ENCODE measurements around the gene KCNMA1. TPM values are rescaled to one million over a fixed set of nuclear protein-coding genes. Genes with fewer than 3 reads are reported as not detected.

The KCNMA1 gene
- total RNA-seq, 3 donors from 2014 or later (not counting 1 experiment from before 2014, with no cell fraction given), result 0.40 to 1.8 (median 0.63) TPM

GRCh38 chr10:76905251-76905650 lies 732.4 kb downstream of the KCNMA1 start:
- intact Hi-C loops (cut with micrococcal nuclease), result no loop called here
- DNase-seq (no peak), ATAC-seq (no peak)
- Histone ChIP-seq H3K4me1 (ENCODE audit: control insufficient read depth, insufficient read depth, low read length) (no peaks in the 10 kb centered on the region), H3K27ac (ENCODE audit: low read length) (no peak overlapping the region), H3K9me3 (ENCODE audit: control insufficient read depth, insufficient read depth, low read length) (no peaks in the 10 kb centered on the region), H3K27me3 (ENCODE audit: control insufficient read depth, insufficient read depth, low read length) (no peaks in the 10 kb centered on the region), H3K4me3 (ENCODE audit: low read length) (no peak overlapping the region), H3K36me3 (ENCODE audit: control insufficient read depth, insufficient read depth, low read length) (no peaks in the 10 kb centered on the region)
- Mint-ChIP-seq H3K4me1 (no peaks in the 10 kb centered on the region), H3K9me3 (peaks cover 0 to 3% of the 10 kb centered on the region in 2 donors), H3K27me3 (ENCODE audit: low read depth in 2 of 2) (peaks cover 7 to 8% of the 10 kb centered on the region in 2 donors), H3K4me3 (no peak overlapping the region), H3K36me3 (no peaks in the 10 kb centered on the region), H3K27ac (no peak overlapping the region)
- WGBS (ENCODE audit: insufficient coverage), result 81% methylated on average over 5 of the region's 5 CpGs
- TF ChIP-seq CTCF (IDR thresholded peaks at IDR 0.05), result no peak

- H3K4me1 Mint-ChIP-seq, result no peaks in the 10 kb centered on the region
- TF ChIP-seq CTCF (IDR thresholded peaks at IDR 0.05), result no peak
- H3K36me3 Mint-ChIP-seq, result no peaks in the 10 kb centered on the region
- H3K4me3 Mint-ChIP-seq, result no peak overlapping the region
- intact Hi-C loops (cut with micrococcal nuclease), result no loop called here
- WGBS (ENCODE audit: insufficient coverage), result 78% methylated on average over 4 of the region's 7 CpGs
- ATAC-seq (no peak), DNase-seq (no peak)
- no peak overlapping the region for H3K4me3 ChIP-seq (ENCODE audit: low read length)
- H3K27me3 ChIP-seq (ENCODE audit: control insufficient read depth, insufficient read depth, low read length), result no peaks in the 10 kb centered on the region
- no peaks in the 10 kb centered on the region for H3K4me1 ChIP-seq (ENCODE audit: control insufficient read depth, insufficient read depth, low read length)
- H3K36me3 ChIP-seq (ENCODE audit: control insufficient read depth, insufficient read depth, low read length), result no peaks in the 10 kb centered on the region
- no peaks in the 10 kb centered on the region for H3K9me3 Mint-ChIP-seq
- no peaks in the 10 kb centered on the region for H3K9me3 ChIP-seq (ENCODE audit: control insufficient read depth, insufficient read depth, low read length)
- peaks cover 0 to 8% of the 10 kb centered on the region in 2 donors for H3K27me3 Mint-ChIP-seq (ENCODE audit: low read depth in 2 of 2)
- H3K27ac Mint-ChIP-seq, result no peak overlapping the region
- H3K27ac ChIP-seq (ENCODE audit: low read length), result no peak overlapping the region
These were observed 734.1 kb downstream of the KCNMA1 start for GRCh38 chr10:76903387-76903945.

GRCh38 chr10:76902949-76903348 lies 734.7 kb downstream of the KCNMA1 start:
- Histone ChIP-seq H3K27me3 (ENCODE audit: control insufficient read depth, insufficient read depth, low read length) (no peaks in the 10 kb centered on the region), H3K36me3 (ENCODE audit: control insufficient read depth, insufficient read depth, low read length) (no peaks in the 10 kb centered on the region), H3K4me3 (ENCODE audit: low read length) (no peak overlapping the region), H3K27ac (ENCODE audit: low read length) (no peak overlapping the region), H3K4me1 (ENCODE audit: control insufficient read depth, insufficient read depth, low read length) (no peaks in the 10 kb centered on the region), H3K9me3 (ENCODE audit: control insufficient read depth, insufficient read depth, low read length) (no peaks in the 10 kb centered on the region)
- Mint-ChIP-seq H3K4me3 (no peak overlapping the region), H3K9me3 (no peaks in the 10 kb centered on the region), H3K27ac (no peak overlapping the region), H3K4me1 (no peaks in the 10 kb centered on the region), H3K27me3 (ENCODE audit: low read depth in 2 of 2) (peaks cover 0 to 8% of the 10 kb centered on the region in 2 donors), H3K36me3 (no peaks in the 10 kb centered on the region)
- ATAC-seq (peak in 1 of 3 donors; percentile 52), DNase-seq (no peak)
- peak; percentile 15 for TF ChIP-seq CTCF (IDR thresholded peaks at IDR 0.05)
- WGBS (ENCODE audit: insufficient coverage), result 87% methylated on average over 7 of the region's 10 CpGs
- intact Hi-C loops (cut with micrococcal nuclease), result no loop called here

- no peak for DNase-seq
- Mint-ChIP-seq H3K9me3 (no peaks in the 10 kb centered on the region), H3K36me3 (no peaks in the 10 kb centered on the region), H3K4me3 (no peak overlapping the region), H3K27me3 (ENCODE audit: low read depth in 2 of 2) (peaks cover 0 to 8% of the 10 kb centered on the region in 2 donors), H3K27ac (no peak overlapping the region), H3K4me1 (no peaks in the 10 kb centered on the region)
- no peak for ATAC-seq
- Histone ChIP-seq H3K27ac (ENCODE audit: low read length) (no peak overlapping the region), H3K4me3 (ENCODE audit: low read length) (no peak overlapping the region), H3K27me3 (ENCODE audit: control insufficient read depth, insufficient read depth, low read length) (no peaks in the 10 kb centered on the region), H3K36me3 (ENCODE audit: control insufficient read depth, insufficient read depth, low read length) (no peaks in the 10 kb centered on the region), H3K9me3 (ENCODE audit: control insufficient read depth, insufficient read depth, low read length) (no peaks in the 10 kb centered on the region), H3K4me1 (ENCODE audit: control insufficient read depth, insufficient read depth, low read length) (no peaks in the 10 kb centered on the region)
- intact Hi-C loops (cut with micrococcal nuclease), result no loop called here
- TF ChIP-seq CTCF (IDR thresholded peaks at IDR 0.05), result no peak
- 92% methylated on average over 3 of the region's 3 CpGs for WGBS (ENCODE audit: insufficient coverage)
These were observed 735.9 kb downstream of the KCNMA1 start for GRCh38 chr10:76901701-76902100.
